Measurements from ENCODE around the gene SLC2A13. TPM values are rescaled to one million over a fixed set of nuclear protein-coding genes. Genes with fewer than 3 reads are reported as not detected.

The SLC2A13 gene
- total RNA-seq, 1 experiment from 2014 or later = 7.0 TPM

DNA sequence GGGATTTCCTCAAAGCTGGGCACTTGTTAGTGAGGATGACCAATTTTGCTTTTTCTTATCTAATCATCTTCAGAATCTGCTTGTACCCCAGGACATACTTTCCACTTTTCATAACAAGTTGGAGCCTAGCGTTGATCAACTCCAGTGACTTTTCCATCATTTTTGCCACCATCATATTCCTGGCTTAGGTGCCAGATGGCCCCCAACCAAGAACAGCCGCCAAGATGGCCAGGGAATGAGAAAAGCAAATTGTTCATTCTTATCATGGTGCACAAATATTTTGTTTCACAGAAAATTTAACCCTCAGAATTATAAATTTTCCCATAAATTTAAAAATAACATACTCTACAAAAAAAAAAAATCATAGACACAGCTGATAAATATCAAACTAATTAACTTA, 37.5 kb downstream of the SLC2A13 start:
- Histone ChIP-seq H4K5ac (ENCODE audit: insufficient read length, low read depth, low read length) (no peak overlapping the region), H3K9ac (ENCODE audit: extremely low read depth, insufficient read length, low read length) (no peak overlapping the region), H3K27ac (ENCODE audit: insufficient read length, low read depth, low read length) (no peak overlapping the region), H3K23me2 (ENCODE audit: insufficient read length, low read depth, low read length, poor library complexity, severe bottlenecking) (no peaks in the 10 kb centered on the region), H2BK12ac (ENCODE audit: insufficient read length, low read depth, low read length) (no peak overlapping the region), H3K18ac (ENCODE audit: insufficient read length, low read depth, low read length) (no peak overlapping the region), H2BK5ac (ENCODE audit: insufficient read length, low read length) (no peak overlapping the region), H4K8ac (replicated peaks; ENCODE audit: insufficient read length, low read depth, low read length) (no peak overlapping the region), H2AK5ac (ENCODE audit: insufficient read length, low read length) (no peak overlapping the region), H3K14ac (ENCODE audit: insufficient read depth, low read length) (no peak overlapping the region), H3K9me3 (ENCODE audit: control insufficient read depth, low read depth, low read length) (no peaks in the 10 kb centered on the region), H2BK15ac (ENCODE audit: low read depth, low read length) (no peak overlapping the region), H3K56ac (ENCODE audit: insufficient read length, low read depth, low read length) (no peak overlapping the region), H4K20me1 (ENCODE audit: control insufficient read depth, insufficient read depth, insufficient read length) (no peaks in the 10 kb centered on the region), H3T11ph (ENCODE audit: low read length) (no peak overlapping the region), H3K23ac (ENCODE audit: insufficient read length, low read depth, low read length) (no peak overlapping the region), H4K91ac (ENCODE audit: insufficient read length, low read depth, low read length) (no peak overlapping the region), H3K4me2 (ENCODE audit: insufficient read depth, insufficient read length, low read length) (no peak overlapping the region), H3K4me1 (ENCODE audit: insufficient read depth, low read length) (peaks cover under 1% of the 10 kb centered on the region; the same call in 1 of the 2 replicates), H2BK20ac (ENCODE audit: low read depth, low read length, poor library complexity, severe bottlenecking) (no peak overlapping the region), H2BK120ac (ENCODE audit: low read depth, low read length, poor library complexity, severe bottlenecking) (no peak overlapping the region), H3K79me2 (ENCODE audit: insufficient read depth, low read length) (no peaks in the 10 kb centered on the region), H2AFZ (ENCODE audit: low read length) (no peak overlapping the region), H3K79me1 (ENCODE audit: insufficient read depth, low read depth, low read length, poor library complexity, severe bottlenecking) (no peaks in the 10 kb centered on the region), H3K27me3 (ENCODE audit: insufficient read depth, low read length) (no peaks in the 10 kb centered on the region), H3K4ac (ENCODE audit: low read depth, low read length) (no peak overlapping the region)
- H3K27me3 Mint-ChIP-seq (ENCODE audit: low read depth) = no peaks in the 10 kb centered on the region
- no peaks in the 10 kb centered on the region for H3K9me3 Mint-ChIP-seq
- no peaks in the 10 kb centered on the region for H3K36me3 Mint-ChIP-seq (ENCODE audit: insufficient read depth in 1 of 3, low read depth in 3 of 3)
- no peak overlapping the region for H3K27ac Mint-ChIP-seq
- no peak for DNase-seq
- no CpG with 5 or more reads among the region's 2 CpGs for WGBS (ENCODE audit: extremely low coverage, insufficient read length, low lambda C conversion rate)
- H3K4me3 Mint-ChIP-seq = no peak overlapping the region
- TF ChIP-seq, protein P1, sequence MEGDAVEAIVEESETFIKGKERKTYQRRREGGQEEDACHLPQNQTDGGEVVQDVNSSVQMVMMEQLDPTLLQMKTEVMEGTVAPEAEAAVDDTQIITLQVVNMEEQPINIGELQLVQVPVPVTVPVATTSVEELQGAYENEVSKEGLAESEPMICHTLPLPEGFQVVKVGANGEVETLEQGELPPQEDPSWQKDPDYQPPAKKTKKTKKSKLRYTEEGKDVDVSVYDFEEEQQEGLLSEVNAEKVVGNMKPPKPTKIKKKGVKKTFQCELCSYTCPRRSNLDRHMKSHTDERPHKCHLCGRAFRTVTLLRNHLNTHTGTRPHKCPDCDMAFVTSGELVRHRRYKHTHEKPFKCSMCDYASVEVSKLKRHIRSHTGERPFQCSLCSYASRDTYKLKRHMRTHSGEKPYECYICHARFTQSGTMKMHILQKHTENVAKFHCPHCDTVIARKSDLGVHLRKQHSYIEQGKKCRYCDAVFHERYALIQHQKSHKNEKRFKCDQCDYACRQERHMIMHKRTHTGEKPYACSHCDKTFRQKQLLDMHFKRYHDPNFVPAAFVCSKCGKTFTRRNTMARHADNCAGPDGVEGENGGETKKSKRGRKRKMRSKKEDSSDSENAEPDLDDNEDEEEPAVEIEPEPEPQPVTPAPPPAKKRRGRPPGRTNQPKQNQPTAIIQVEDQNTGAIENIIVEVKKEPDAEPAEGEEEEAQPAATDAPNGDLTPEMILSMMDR (conservative IDR thresholded peaks at IDR 0.05) = no peak
- H3K4me1 Mint-ChIP-seq = peaks cover 1 to 2% of the 10 kb centered on the region in 2 experiments; a peak in 1 of 4 replicates
